ENCODE results near the gene NOTCH4.

GRCh38 chr6:32187009-32187709, 36.7 kb downstream of the NOTCH4 start:
- no peak for TF ChIP-seq POLR2AphosphoS5 (IDR thresholded peaks at IDR 0.05; ENCODE audit: low read depth)
- no peak for TF ChIP-seq EZH2phosphoT487 (IDR thresholded peaks at IDR 0.05; ENCODE audit: unreplicated experiment)
- no peak for TF ChIP-seq CTCF (conservative IDR thresholded peaks at IDR 0.05; ENCODE audit: low read depth in 2 of 2)
- TF ChIP-seq REST (IDR thresholded peaks at IDR 0.05; ENCODE audit: unreplicated experiment), result no peak
- TF ChIP-seq CREB1 (CRISPR knock-in tag; IDR thresholded peaks at IDR 0.05; ENCODE audit: low read depth), result no peak
- no peak for TF ChIP-seq NANOG (IDR thresholded peaks at IDR 0.05; ENCODE audit: borderline replicate concordance)
- TF ChIP-seq EZH2 (IDR thresholded peaks at IDR 0.05; ENCODE audit: low read depth, unreplicated experiment), result no peak
- TF ChIP-seq JUNB (IDR thresholded peaks at IDR 0.05; ENCODE audit: unreplicated experiment), result no peak
- TF ChIP-seq ZNF331 (CRISPR knock-in tag; IDR thresholded peaks at IDR 0.05; ENCODE audit: low read depth), result no peak
- no peak for TF ChIP-seq ZNF462 (CRISPR knock-in tag; IDR thresholded peaks at IDR 0.05)
- no peak for TF ChIP-seq ETS1 (IDR thresholded peaks at IDR 0.05)
- no peak for TF ChIP-seq STAT1 (IDR thresholded peaks at IDR 0.05; ENCODE audit: unreplicated experiment)

All from GM23338 (cell line).